Activated B cell treated with CpG ODN at 0.5 μM for 24 hours (primary cell): ENCODE data around the gene DTHD1. TPM values are rescaled to one million over a fixed set of nuclear protein-coding genes. Genes with fewer than 3 reads are reported as not detected.

Source experiments
- ATAC-seq: fragments of 200-7000 bp; cut with Tn5 transposase; one replicate; pipeline ENCODE4 v1.10.0; 2021; ENCODE audit warnings: low read depth, mild to moderate bottlenecking, moderate library complexity
- CTCF ChIA-PET: fragments of 350-600 bp; sonication (Branson Sonifier 250); formaldehyde crosslinking; loops from one replicate; lab custom pipeline; 2021; ENCODE audit warnings: antibody characterized with exemption; lab: Charles Lee
- POLR2A ChIA-PET: fragments of 350-600 bp; sonication (Branson Sonifier 250); formaldehyde crosslinking; loops from one replicate; lab custom pipeline; 2021; ENCODE audit warnings: antibody characterized with exemption; lab: Charles Lee
- DNase-seq: peaks from one replicate; pipeline ENCODE4 v3.0.0; 2022
- H3K27ac Mint-ChIP-seq: one replicate; pipeline ENCODE4 v1.8.0; 2020; ENCODE audit warnings: mixed read lengths
- H3K27me3 Mint-ChIP-seq: one replicate; pipeline ENCODE4 v1.8.0; 2021; ENCODE audit warnings: mixed read lengths
- H3K36me3 Mint-ChIP-seq: one replicate; pipeline ENCODE4 v1.8.0; 2021; ENCODE audit warnings: low read depth, mixed read lengths
- H3K4me1 Mint-ChIP-seq: one replicate; pipeline ENCODE4 v1.8.0; 2021; ENCODE audit warnings: mixed read lengths
- H3K4me3 Mint-ChIP-seq: one replicate; pipeline ENCODE4 v1.8.0; 2020; ENCODE audit warnings: mild to moderate bottlenecking, mixed read lengths
- H3K9me3 Mint-ChIP-seq: one replicate; pipeline ENCODE4 v1.8.0; 2020; ENCODE audit warnings: mixed read lengths
- CTCF ChIP-seq: fragments of 200-600 bp; IDR thresholded peaks from one replicate; pipeline ENCODE4 v1.8.0; 2022; ENCODE audit warnings: antibody characterized with exemption, mild to moderate bottlenecking
- intact Hi-C: fragments of 100-400 bp; cut with micrococcal nuclease; formaldehyde crosslinking; loops from one replicate; pipeline ENCODE4 v1.15.1; 2024
- total RNA-seq: library from RNA; stranded (reverse); gene quantifications from 2 replicates; pipeline ENCODE4 v1.2.3, GENCODE V29; 2022

The DTHD1 gene
- total RNA-seq, 1 donor from 2014 or later, result not detected

GRCh38 chr4:36323816-36324419 is 42.5 kb downstream of the DTHD1 start:
- intact Hi-C loops, result loop anchor here (2.0 to 10.0 kb wide), 3 partner anchors 37 to 1571 kb away; partner anchors contain the start of gene TBC1D1
- DNase-seq (no peak), ATAC-seq (no peak)
- CTCF ChIA-PET, result no interaction called here
- POLR2A ChIA-PET, result interaction anchor here (2.3 kb wide), 1 partner anchor 79 kb away, joined by 13 read pairs; the partner anchor contains the start of gene ARAP2
- Mint-ChIP-seq H3K36me3 (no peaks in the 10 kb centered on the region), H3K4me3 (no peak overlapping the region), H3K9me3 (no peaks in the 10 kb centered on the region), H3K27me3 (no peaks in the 10 kb centered on the region), H3K4me1 (peaks cover 88% of the 10 kb centered on the region), H3K27ac (peak overlapping the region; percentile 55)
- no peak for TF ChIP-seq CTCF

- peak overlapping the region; percentile 90 for H3K27ac Mint-ChIP-seq
- peaks cover 82% of the 10 kb centered on the region for H3K4me1 Mint-ChIP-seq
- no peaks in the 10 kb centered on the region for H3K9me3 Mint-ChIP-seq
- no peaks in the 10 kb centered on the region for H3K27me3 Mint-ChIP-seq
- ChIA-PET POLR2A (interaction anchor here (1.3 to 2.3 kb wide), 6 partner anchors 14 to 82 kb away, joined by 6 to 13 read pairs (median 9); partner anchors contain the start of gene ARAP2), CTCF (interaction anchor here (0.9 to 2.3 kb wide), 5 partner anchors 25 to 92 kb away, joined by 3 to 9 read pairs (median 6); partner anchors contain the start of gene ARAP2)
- H3K36me3 Mint-ChIP-seq, result no peaks in the 10 kb centered on the region
- ATAC-seq, result no peak
- no peak for TF ChIP-seq CTCF
- no peak for DNase-seq
- intact Hi-C loops, result loop anchor here (1.0 to 10.0 kb wide), 5 partner anchors 8 to 1570 kb away; partner anchors contain the start of gene TBC1D1
- H3K4me3 Mint-ChIP-seq, result no peak overlapping the region
These were observed 43.4 kb downstream of the DTHD1 start for GRCh38 chr4:36324808-36325207.

GRCh38 chr4:36325499-36325898 is 44.1 kb downstream of the DTHD1 start:
- POLR2A ChIA-PET, result interaction anchor here (1.3 to 2.3 kb wide), 6 partner anchors 14 to 83 kb away, joined by 6 to 13 read pairs (median 9); partner anchors contain the start of gene ARAP2
- TF ChIP-seq CTCF, result no peak
- intact Hi-C loops, result loop anchor here (1.0 to 10.0 kb wide), 5 partner anchors 8 to 1569 kb away; partner anchors contain the start of gene TBC1D1

GRCh38 chr4:36325926-36326325 is 44.5 kb downstream of the DTHD1 start:
- TF ChIP-seq CTCF, result no peak
- ATAC-seq (no peak), DNase-seq (no peak)
- Mint-ChIP-seq H3K36me3 (no peaks in the 10 kb centered on the region), H3K27me3 (no peaks in the 10 kb centered on the region), H3K27ac (peak overlapping the region; percentile 90), H3K4me3 (peak overlapping the region; percentile 64), H3K4me1 (peaks cover 71% of the 10 kb centered on the region), H3K9me3 (no peaks in the 10 kb centered on the region)
- CTCF ChIA-PET, result interaction anchor here (1.0 to 2.3 kb wide), 4 partner anchors 24 to 84 kb away, joined by 4 to 9 read pairs (median 7); partner anchors contain the start of gene ARAP2
- POLR2A ChIA-PET, result interaction anchor here (1.4 to 2.3 kb wide), 5 partner anchors 15 to 84 kb away, joined by 6 to 13 read pairs (median 9); partner anchors contain the start of gene ARAP2
- intact Hi-C loops, result loop anchor here (1.0 to 10.0 kb wide), 5 partner anchors 7 to 1569 kb away; partner anchors contain the start of gene TBC1D1

More at GRCh38 chr4:36325499-36325898, 44.1 kb downstream of the DTHD1 start:
- CTCF ChIA-PET, result interaction anchor here (0.9 to 2.3 kb wide), 5 partner anchors 24 to 93 kb away, joined by 3 to 9 read pairs (median 6); partner anchors contain the start of gene ARAP2
- Mint-ChIP-seq H3K27ac (peak overlapping the region; percentile 90), H3K9me3 (no peaks in the 10 kb centered on the region), H3K4me1 (peaks cover 75% of the 10 kb centered on the region), H3K36me3 (no peaks in the 10 kb centered on the region), H3K4me3 (peak overlapping the region; percentile 64), H3K27me3 (no peaks in the 10 kb centered on the region)
- no peak for DNase-seq
- peak; percentile 94 for ATAC-seq
